CD14-positive monocyte (primary cell): ENCODE data around the gene XIRP2. TPM values are rescaled to one million over a fixed set of nuclear protein-coding genes. Genes with fewer than 3 reads are reported as not detected.

Experiments used
- DNase-seq, 3 donors: peaks; one replicate each; pipeline ENCODE4 v3.0.0-alpha.2; 2011 to 2022
- H2AFZ ChIP-seq: 2 replicates; pipeline ENCODE4 v1.6.0; 2012; ENCODE audit warnings: mild to moderate bottlenecking, low read depth, low read length, inconsistent platforms; ENCODE audit not compliant: insufficient read depth, poor library complexity, severe bottlenecking
- H3K27ac ChIP-seq, 2 donors: 1 replicate in 1 of 2; 2 replicates in 1 of 2; pipeline ENCODE4 v1.5.1; 2012 to 2013; ENCODE audit warnings: low read length in 2 of 2, control low read depth in 1 of 2, inconsistent platforms in 1 of 2, low read depth in 1 of 2, mild to moderate bottlenecking in 1 of 2
- H3K27me3 ChIP-seq, 2 donors: one replicate each; pipeline versions ENCODE4 v1.6.0 to v1.6.1; 2011 to 2013; ENCODE audit warnings: low read length in 2 of 2; ENCODE audit not compliant: control insufficient read depth in 2 of 2, insufficient read depth in 2 of 2
- H3K36me3 ChIP-seq, 2 donors: replicated peaks in 1 of 2; 1 replicate in 1 of 2; 2 replicates in 1 of 2; pipeline versions ENCODE4 v1.5.1 to v1.6.1; 2012 to 2013; ENCODE audit warnings: low read length in 2 of 2, control low read depth in 1 of 2, inconsistent platforms in 1 of 2, mild to moderate bottlenecking in 1 of 2; ENCODE audit not compliant: insufficient read depth in 2 of 2, control insufficient read depth in 1 of 2
- H3K4me1 ChIP-seq, 2 donors: 1 replicate in 1 of 2; 2 replicates in 1 of 2; pipeline versions ENCODE4 v1.5.1 to v1.6.1; 2012 to 2013; ENCODE audit warnings: low read length in 2 of 2, control low read depth in 1 of 2, inconsistent platforms in 1 of 2, mild to moderate bottlenecking in 1 of 2, moderate library complexity in 1 of 2; ENCODE audit not compliant: insufficient read depth in 2 of 2, control insufficient read depth in 1 of 2
- H3K4me2 ChIP-seq: replicated peaks from 2 replicates; pipeline ENCODE3; 2012; ENCODE audit warnings: low read length, moderate library complexity, mild to moderate bottlenecking; ENCODE audit not compliant: poor library complexity, severe bottlenecking; ENCODE audit errors: extremely low read depth
- H3K4me3 ChIP-seq, 3 experiments: fragments of 200-600 bp in 1 of 3; sonication (generic) in 1 of 3; replicated peaks in 1 of 3; 1 replicate in 2 of 3; 2 replicates in 1 of 3; pipeline ENCODE4 v1.5.1; 2011 to 2013; ENCODE audit warnings: low read length in 3 of 3, mild to moderate bottlenecking in 3 of 3, control low read depth in 2 of 3, low read depth in 2 of 3, inconsistent platforms in 1 of 3, moderate library complexity in 1 of 3
- H3K79me2 ChIP-seq: 2 replicates; pipeline ENCODE4 v1.6.0; 2012; ENCODE audit warnings: mild to moderate bottlenecking, control low read depth, inconsistent platforms, low read length, moderate library complexity; ENCODE audit not compliant: insufficient read depth
- H3K9ac ChIP-seq: 2 replicates; pipeline ENCODE4 v1.6.0; 2017; ENCODE audit warnings: low read length, mild to moderate bottlenecking; ENCODE audit not compliant: insufficient read depth, poor library complexity, severe bottlenecking
- H3K9me3 ChIP-seq, 2 donors: replicated peaks in 1 of 2; 1 replicate in 1 of 2; 2 replicates in 1 of 2; pipeline versions ENCODE4 v1.5.1 to v1.6.1; 2012 to 2013; ENCODE audit warnings: low read length in 2 of 2, control low read depth in 1 of 2; ENCODE audit not compliant: control insufficient read depth in 1 of 2, insufficient read depth in 1 of 2
- H4K20me1 ChIP-seq: 2 replicates; pipeline ENCODE4 v1.6.0; 2012; ENCODE audit warnings: mild to moderate bottlenecking, low read length, control low read depth, moderate library complexity; ENCODE audit not compliant: insufficient read depth
- H3K27ac Mint-ChIP-seq, 7 donors: one replicate each; pipeline ENCODE4 v1.8.0; 2020; ENCODE audit warnings: mild to moderate bottlenecking in 7 of 7, mixed read lengths in 7 of 7, moderate library complexity in 6 of 7, inconsistent platforms in 2 of 7
- H3K27me3 Mint-ChIP-seq, 3 donors: one replicate each; pipeline ENCODE4 v1.8.0; 2021 to 2022; ENCODE audit warnings: low read depth in 3 of 3, mild to moderate bottlenecking in 3 of 3, mixed read lengths in 3 of 3, moderate library complexity in 3 of 3, inconsistent platforms in 1 of 3
- H3K36me3 Mint-ChIP-seq, 2 donors: one replicate each; pipeline ENCODE4 v1.8.0; 2020; ENCODE audit warnings: mixed read lengths in 2 of 2, inconsistent platforms in 1 of 2, mild to moderate bottlenecking in 1 of 2
- H3K4me1 Mint-ChIP-seq: one replicate; pipeline ENCODE4 v1.8.0; 2020; ENCODE audit warnings: mild to moderate bottlenecking, mixed read lengths
- H3K4me3 Mint-ChIP-seq, 2 donors: one replicate each; pipeline ENCODE4 v1.8.0; 2020; ENCODE audit warnings: mild to moderate bottlenecking in 2 of 2, mixed read lengths in 2 of 2, moderate library complexity in 1 of 2
- H3K9me3 Mint-ChIP-seq, 7 donors: one replicate each; pipeline ENCODE4 v1.8.0; 2020 to 2022; ENCODE audit warnings: mixed read lengths in 7 of 7, mild to moderate bottlenecking in 6 of 7, moderate library complexity in 6 of 7, inconsistent platforms in 2 of 7
- WGBS: methylation state at CpG from one replicate; pipeline ENCODE4 v1.1.5; 2013; ENCODE audit warnings: missing lambda C conversion rate; ENCODE audit not compliant: insufficient coverage; 5-methylcytosine and 5-hydroxymethylcytosine counted together
- intact Hi-C, 2 donors: fragments of 100-400 bp; cut with micrococcal nuclease; formaldehyde crosslinking; loops; one replicate each; pipeline versions ENCODE4 v1.15.0 to v1.15.1; 2023
- polyA minus RNA-seq: library from RNA; depleted of rRNA, polyadenylated mRNA; stranded (reverse); fragments of >200 nt; gene quantifications from 2 replicates; pipeline ENCODE4 v1.2.3, GENCODE V29; 2012
- polyA plus RNA-seq, 3 donors: library from polyadenylated mRNA; depleted of rRNA in 1 of 3; unstranded in 2 of 3; stranded (reverse) in 1 of 3; fragments of 300-500 nt in 2 of 3; fragments of >200 nt in 1 of 3; fragmentation: Illumina TruSeq in 2 of 3; gene quantifications; 1 replicate in 2 of 3; 2 replicates in 1 of 3; pipeline ENCODE4 v1.2.3, GENCODE V29; 2012 to 2021
- total RNA-seq, 12 experiments: library from RNA in 1 of 12; stranded (reverse) in 1 of 12; fragments of 120-200 nt in 1 of 12; gene quantifications; one replicate each; pipeline ENCODE4 v1.2.4 and lab custom pipeline; 2013 to 2026; ENCODE audit warnings: mixed read lengths in 6 of 12, inconsistent platforms in 1 of 12
- TF ChIP-seq, protein P1 (sequence below): fragments of 200-600 bp; IDR thresholded peaks from one replicate; pipeline ENCODE4 v1.8.0; 2022; ENCODE audit warnings: antibody characterized with exemption, mild to moderate bottlenecking

XIRP2 gene, protein sequence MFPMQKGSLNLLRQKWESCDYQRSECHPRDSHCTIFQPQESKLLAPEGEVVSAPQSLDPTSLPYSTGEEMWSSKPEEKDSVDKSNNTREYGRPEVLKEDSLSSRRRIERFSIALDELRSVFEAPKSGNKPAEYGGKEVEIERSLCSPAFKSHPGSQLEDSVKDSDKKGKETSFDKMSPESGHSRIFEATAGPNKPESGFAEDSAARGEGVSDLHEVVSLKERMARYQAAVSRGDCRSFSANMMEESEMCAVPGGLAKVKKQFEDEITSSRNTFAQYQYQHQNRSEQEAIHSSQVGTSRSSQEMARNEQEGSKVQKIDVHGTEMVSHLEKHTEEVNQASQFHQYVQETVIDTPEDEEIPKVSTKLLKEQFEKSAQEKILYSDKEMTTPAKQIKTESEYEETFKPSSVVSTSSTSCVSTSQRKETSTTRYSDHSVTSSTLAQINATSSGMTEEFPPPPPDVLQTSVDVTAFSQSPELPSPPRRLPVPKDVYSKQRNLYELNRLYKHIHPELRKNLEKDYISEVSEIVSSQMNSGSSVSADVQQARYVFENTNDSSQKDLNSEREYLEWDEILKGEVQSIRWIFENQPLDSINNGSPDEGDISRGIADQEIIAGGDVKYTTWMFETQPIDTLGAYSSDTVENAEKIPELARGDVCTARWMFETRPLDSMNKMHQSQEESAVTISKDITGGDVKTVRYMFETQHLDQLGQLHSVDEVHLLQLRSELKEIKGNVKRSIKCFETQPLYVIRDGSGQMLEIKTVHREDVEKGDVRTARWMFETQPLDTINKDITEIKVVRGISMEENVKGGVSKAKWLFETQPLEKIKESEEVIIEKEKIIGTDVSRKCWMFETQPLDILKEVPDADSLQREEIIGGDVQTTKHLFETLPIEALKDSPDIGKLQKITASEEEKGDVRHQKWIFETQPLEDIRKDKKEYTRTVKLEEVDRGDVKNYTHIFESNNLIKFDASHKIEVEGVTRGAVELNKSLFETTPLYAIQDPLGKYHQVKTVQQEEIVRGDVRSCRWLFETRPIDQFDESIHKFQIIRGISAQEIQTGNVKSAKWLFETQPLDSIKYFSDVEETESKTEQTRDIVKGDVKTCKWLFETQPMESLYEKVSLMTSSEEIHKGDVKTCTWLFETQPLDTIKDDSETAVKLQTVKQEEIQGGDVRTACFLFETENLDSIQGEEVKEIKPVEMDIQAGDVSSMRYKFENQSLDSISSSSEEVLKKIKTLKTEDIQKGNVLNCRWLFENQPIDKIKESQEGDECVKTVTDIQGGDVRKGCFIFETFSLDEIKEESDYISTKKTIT (N-terminal part only)
- total RNA-seq (2013) = 0.04 TPM
- polyA plus RNA-seq = not detected
- polyA minus RNA-seq = not detected in 2 replicates
- 0 to 3.6 (median 0.12) reads per million in 11 experiments for total RNA-seq (lab: John Stamatoyannopoulos, UW)

DNA sequence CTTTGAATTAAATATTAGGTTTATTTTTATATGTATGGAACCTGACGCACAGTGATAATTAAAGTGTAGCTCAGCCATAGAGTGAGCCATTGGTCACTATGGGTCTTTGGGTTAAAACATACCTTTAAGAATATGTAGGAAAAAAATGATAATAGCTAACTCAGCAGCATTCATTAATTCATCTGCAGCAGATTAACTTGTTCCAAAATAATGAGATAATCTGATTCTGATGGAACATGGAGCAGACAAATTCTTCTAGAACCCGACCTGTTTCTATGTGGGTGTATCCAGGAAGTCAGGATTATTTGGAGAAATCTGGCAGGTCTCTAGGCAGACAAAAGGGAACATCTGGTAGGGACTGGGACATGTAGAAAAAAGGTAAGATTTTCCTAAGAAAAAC lies at the start of gene XIRP2:
Gene XIRP2 (plus strand): TSS at position 301 of the 400 bp plus-strand sequence. CDS start 15,003 bp downstream, outside the sequence.
- intact Hi-C loops = no loop called here
- H3K27me3 ChIP-seq = no peaks in the 10 kb centered on the region
- no peak for DNase-seq

More for the DNA sequence above, at the start of gene XIRP2:
- Histone ChIP-seq H2AFZ (no peak within 1 kb of the TSS), H3K4me3 (no peak within 1 kb of the TSS), H3K9ac (no peak within 1 kb of the TSS), H4K20me1 (no peaks in the 10 kb centered on the region), H3K79me2 (no peaks in the 10 kb centered on the region), H3K36me3 (no peaks in the 10 kb centered on the region), H3K4me1 (no peaks in the 10 kb centered on the region), H3K9me3 (peaks cover 0 to 4% of the 10 kb centered on the region in 2 donors), H3K4me2 (no peak within 1 kb of the TSS), H3K27ac (no peak within 1 kb of the TSS)
- TF ChIP-seq, protein P1, sequence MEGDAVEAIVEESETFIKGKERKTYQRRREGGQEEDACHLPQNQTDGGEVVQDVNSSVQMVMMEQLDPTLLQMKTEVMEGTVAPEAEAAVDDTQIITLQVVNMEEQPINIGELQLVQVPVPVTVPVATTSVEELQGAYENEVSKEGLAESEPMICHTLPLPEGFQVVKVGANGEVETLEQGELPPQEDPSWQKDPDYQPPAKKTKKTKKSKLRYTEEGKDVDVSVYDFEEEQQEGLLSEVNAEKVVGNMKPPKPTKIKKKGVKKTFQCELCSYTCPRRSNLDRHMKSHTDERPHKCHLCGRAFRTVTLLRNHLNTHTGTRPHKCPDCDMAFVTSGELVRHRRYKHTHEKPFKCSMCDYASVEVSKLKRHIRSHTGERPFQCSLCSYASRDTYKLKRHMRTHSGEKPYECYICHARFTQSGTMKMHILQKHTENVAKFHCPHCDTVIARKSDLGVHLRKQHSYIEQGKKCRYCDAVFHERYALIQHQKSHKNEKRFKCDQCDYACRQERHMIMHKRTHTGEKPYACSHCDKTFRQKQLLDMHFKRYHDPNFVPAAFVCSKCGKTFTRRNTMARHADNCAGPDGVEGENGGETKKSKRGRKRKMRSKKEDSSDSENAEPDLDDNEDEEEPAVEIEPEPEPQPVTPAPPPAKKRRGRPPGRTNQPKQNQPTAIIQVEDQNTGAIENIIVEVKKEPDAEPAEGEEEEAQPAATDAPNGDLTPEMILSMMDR = no peak
- no peaks in the 10 kb centered on the region for H3K4me1 Mint-ChIP-seq
- H3K4me3 Mint-ChIP-seq = no peak within 1 kb of the TSS
- H3K9me3 Mint-ChIP-seq = peaks cover 0 to 9% (median 4%) of the 10 kb centered on the region in 7 donors
- no peak within 1 kb of the TSS for H3K27ac Mint-ChIP-seq
- whole genome bisulfite sequencing = 83% methylated on average over 1 of the region's 2 CpGs
- no peaks in the 10 kb centered on the region for H3K36me3 Mint-ChIP-seq
- no peaks in the 10 kb centered on the region for H3K27me3 Mint-ChIP-seq
